ENCODE measurements around the gene SHROOM3.

Gene SHROOM3

GRCh38 chr4:76634220-76634619 lies 199.2 kb downstream of the SHROOM3 start:
- DNase-seq, result no peak

- DNase-seq, result no peak
Measured at GRCh38 chr4:76637712-76638361, 202.8 kb downstream of the SHROOM3 start.

DNA sequence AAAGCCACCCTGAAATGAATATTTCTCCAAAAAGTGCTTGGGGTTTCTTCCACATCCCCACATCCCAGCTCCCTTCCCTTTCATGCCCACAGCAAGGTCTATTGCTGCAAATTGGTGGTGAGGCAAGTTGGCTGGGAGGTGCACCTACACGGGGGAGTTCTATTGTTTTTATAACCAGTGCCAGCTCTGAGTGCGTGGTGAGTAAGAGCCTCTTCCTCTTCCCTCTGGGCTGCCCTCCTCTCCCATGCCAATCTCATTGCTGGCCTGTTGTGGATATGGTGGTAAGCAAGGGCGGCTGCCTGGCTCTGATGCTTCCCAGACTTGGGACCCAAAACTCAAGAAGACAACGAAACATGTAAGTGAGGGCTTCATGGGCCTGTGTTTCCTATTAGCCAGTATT lies 204.3 kb downstream of the SHROOM3 start:
- DNase-seq, result no peak

DNA sequence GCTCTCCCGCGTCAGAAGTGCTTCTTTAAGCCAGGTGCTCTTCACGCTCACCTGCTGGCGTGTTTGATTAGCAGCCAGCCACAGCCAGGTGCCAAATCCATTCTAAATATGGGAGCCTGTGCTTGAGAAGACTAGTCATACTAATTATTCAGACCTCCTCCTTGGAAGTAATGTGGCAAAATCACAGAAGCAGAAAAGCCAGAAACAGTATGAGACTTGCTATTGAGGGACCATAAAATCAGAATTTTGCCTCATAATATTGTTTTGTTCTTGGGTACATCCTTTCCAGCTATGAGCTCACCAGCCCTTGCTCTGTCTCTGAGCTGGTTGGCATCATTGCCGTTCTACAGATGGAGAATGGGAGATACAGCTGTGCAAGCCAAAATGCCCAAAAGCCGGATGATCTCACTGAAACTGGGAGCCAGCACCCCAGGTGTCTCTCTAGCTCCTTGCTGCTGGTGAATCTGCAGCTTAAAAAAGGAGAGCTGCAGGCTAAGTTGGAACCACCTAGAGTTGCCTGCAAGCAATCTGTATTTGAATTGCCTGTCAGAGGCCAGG lies 205.4 kb downstream of the SHROOM3 start:
- no peak for DNase-seq

DNA sequence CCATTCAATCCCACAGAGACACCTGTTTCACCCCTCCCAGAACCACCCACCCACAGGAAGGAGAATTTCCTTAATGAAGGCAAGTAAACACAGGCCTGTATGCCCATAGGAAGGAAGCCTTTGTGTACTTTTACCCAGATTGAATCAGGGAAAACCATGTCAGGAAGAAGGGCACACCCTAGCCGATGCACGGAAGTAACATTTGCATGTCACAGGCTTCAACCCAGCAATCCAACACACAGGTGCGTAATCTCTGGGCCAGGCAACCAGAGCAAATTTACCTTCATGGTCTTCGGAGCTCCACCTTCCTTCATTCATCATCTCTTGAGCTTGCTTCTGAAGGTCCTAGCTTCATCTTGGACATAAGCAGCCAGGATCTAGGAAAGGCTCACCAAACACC lies 206.3 kb downstream of the SHROOM3 start:
- DNase-seq, result no peak

GRCh38 chr4:76641758-76642157 lies 206.7 kb downstream of the SHROOM3 start:
- DNase-seq, result no peak

DNA sequence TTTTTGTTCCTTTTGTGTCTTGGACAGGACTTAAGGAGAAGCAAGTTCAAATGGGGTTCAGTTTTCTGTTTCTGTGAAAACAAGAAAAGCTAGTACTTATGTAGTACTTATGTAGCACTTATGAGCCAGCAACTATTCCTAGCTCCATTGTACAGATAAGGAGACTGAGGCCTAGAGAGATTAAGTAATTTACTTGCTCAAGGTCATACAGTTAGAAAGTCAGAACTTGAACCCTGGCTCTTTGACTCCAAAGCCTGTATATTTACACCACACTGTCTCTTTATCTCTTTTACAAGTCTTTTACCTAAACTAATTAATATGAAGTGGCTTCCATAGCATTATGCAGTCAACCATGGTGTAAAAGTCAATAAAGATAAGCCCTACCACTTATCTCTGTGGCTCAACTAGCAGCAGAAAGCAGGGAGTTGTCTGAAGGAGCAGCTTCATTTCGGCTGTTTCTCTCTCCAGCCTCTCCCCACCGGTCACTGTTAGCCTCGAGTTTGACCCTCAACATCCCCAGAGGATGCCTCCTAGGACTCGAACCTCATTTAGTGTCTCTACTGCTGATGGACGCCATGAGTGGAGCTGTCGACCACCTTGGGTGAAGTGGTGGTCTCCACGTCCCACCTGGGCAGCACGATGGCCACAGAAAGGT lies 209.9 kb downstream of the SHROOM3 start:
- DNase-seq, result no peak

DNA sequence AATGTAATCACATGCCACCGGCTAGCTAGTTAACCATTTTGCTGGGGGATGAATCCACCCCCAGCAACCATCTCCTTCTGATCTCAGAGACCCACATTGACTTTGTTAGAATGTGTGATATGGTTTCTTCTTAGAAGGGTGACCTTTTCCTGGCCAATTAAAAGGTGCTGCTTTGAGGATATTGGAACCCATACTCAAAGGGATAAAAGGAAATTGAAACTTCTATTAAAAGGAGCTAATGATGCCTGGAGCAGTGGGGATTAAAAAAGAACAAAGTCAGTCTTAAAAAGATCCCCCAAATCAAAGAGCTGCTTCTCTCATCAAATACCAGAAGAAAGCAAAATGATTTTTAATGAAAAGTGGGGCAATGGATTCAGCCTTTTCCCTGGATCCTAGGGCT lies 214.1 kb downstream of the SHROOM3 start:
- no peak for DNase-seq

GRCh38 chr4:76651616-76652015 lies 216.6 kb downstream of the SHROOM3 start:
- no peak for DNase-seq

GRCh38 chr4:76652389-76652788 lies 217.4 kb downstream of the SHROOM3 start:
- no peak for DNase-seq

DNA sequence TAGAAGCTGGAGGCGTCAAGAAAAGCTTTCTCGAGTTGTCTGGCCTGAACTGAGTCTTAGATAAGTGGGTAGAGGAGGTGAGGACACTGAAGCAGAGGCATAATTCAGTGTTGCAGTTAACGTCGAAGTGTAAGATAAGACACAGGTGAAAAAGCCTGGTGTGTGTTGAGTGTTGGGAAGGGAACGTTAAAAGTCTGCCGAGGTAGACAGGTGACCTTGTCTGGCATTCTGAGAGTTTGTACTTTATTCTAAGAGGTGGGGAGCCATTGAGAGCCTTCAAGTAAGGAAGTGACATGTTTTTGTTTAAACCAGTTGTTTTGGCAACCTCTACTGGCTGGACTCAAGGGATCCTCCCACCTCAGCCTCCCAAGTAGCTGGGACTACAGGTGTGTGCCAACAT lies 219.1 kb downstream of the SHROOM3 start:
- no peak for DNase-seq

GRCh38 chr4:76654791-76655190 lies 219.8 kb downstream of the SHROOM3 start:
- DNase-seq, result no peak

DNA sequence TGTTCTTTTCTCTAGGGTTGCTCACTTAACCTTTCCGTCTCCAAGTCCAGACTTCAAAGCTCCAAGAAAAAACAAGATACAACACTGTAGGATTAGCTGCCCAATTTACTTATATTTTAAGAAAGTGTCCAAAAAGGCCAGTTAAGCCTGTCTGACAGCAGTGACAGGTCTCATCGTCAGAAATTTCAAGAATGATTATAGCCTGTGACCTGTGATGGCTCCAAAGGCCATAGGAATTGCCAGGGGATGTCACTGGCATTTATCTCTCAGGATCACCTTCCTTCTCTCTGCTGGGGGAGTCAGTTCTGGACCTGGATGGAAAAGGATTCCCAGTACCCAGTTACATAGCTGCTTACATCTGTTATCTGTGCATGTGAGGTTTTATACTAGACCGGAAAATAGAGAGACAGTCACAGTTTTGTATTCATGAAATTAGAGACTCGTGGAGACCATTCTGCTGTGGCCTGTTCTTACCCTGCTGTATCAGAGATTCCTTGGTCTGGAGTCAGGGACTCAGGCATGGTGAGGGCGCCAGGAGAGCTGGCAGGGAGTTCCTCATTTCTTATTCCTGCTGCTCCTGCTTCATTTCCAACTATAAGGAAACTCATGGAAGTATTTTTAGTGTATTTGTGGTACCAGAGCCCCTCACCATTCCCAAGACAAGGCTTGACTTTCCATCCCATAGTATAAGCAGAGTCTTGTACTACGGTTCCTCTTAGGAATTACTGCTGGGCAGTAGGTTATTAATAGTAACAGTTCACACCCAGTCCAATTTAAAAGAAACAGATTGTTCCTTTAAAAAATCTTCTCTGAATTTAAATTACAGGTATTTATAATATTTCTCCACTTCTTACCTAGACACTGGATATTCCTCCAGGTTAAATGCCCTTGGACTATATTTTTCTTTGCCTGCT lies 220.8 kb downstream of the SHROOM3 start:
- DNase-seq, result no peak

DNA sequence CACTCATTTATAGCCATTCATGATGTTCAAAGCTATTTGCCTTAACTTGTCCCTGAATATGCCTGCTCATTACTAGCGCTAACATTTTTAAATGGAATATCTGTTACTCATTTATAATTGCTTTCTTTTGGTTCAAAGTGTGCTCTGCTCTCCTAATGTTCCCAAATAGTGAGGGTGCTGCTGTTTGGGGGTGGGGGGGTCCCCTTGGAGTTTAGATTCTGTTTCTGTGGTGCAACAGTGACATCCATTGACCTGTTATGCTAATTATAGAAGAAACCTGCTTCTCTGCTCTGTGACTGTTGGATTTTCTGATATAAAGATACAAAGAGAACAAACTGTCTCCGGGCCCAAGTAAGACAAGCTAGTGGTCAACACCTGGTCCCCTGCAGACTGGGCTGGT lies 222.4 kb downstream of the SHROOM3 start:
- DNase-seq, result no peak

DNA sequence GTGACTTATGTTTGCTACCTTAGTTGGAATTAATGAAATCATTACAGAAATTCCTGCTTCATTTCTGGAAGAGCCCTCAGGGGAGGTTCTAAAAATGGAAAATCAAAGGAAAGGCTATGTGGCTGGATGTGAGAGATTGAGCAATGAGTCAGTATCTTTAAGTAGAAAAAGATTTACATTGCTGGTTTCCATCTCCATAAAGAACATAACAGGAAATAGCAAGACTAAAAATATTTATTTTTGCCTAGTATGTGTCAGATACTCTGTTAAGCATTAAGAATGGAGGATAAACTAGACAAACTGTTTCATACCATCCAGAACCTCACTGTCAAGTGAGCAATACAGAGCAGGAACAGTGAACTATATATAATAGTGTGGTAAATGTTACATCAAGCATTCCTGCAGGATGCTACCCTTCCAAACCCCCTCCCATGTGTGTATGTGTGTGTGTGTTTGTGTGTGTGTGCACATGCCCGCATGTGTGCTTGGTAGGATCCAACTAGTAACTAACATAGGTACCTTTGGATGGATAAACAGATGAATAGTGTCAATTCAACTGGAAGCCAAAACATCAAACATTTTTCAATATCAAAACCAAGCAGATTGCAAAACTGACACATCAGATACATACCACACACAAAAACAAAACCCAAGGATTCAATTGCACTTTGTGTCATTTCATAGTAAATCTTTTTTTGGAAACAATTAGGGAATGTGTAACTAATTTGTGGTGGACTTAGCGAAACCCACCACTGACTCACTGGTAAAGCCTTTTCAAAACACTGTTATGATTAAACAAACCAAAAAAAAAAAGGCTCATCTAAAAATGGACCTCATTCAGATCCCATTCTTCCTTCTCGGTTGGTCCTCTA lies 223.4 kb downstream of the SHROOM3 start:
- no peak for DNase-seq

- no peak for DNase-seq
Measured at GRCh38 chr4:76659103-76659490, 224.1 kb downstream of the SHROOM3 start.

GRCh38 chr4:76663824-76664223 lies 228.8 kb downstream of the SHROOM3 start:
- no peak for DNase-seq

- DNase-seq, result no peak
Measured at GRCh38 chr4:76665153-76665552, 230.1 kb downstream of the SHROOM3 start.

- no peak for DNase-seq
Measured at GRCh38 chr4:76665721-76666120, 230.7 kb downstream of the SHROOM3 start.

DNA sequence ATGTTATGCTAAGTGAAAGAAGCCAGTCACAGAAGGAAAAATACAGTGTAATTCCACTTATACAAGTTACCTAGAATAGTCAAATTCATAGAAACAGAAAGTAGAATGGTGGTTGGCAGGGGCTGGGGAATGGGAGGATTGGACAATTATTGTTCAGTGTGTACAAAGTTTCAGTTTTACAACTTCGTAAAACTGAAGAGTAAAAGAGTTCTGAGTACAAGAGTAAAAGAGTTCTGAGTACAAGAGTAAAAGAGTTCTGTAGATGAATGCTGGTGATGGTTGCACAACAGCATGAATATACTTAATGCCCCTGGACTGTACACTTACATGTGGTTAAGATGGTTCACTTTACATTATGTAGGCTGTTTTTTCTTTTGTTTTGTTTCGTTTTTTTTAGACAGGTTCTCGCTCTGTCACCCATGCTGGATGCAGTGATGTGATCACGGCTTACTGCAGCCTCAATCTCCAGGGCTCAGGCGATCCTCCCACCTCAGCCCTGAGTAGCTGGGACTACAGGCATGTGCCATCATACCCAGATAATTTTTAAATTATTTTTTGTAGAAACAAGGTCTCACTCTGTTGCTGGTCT lies 232.0 kb downstream of the SHROOM3 start:
- DNase-seq, result no peak

DNA sequence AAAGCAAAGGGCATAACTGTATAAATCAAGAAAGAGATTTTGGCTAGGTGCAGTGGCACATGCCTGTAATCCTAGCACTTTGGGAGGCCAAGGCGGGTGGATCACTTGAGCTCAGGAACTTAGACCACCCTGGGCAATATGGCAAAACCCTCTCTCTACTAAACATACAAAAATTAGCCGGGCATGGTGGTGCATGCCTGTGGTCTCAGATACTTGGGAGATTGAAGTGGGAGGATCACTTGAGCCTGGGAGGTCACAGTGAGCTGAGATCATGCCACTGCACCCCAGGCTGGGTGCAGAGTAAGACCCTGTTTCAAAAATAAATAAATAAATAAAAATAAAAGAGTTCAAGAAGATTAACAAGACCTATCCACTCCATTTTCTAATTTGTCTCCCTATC lies 235.6 kb downstream of the SHROOM3 start:
- no peak for DNase-seq

DNA sequence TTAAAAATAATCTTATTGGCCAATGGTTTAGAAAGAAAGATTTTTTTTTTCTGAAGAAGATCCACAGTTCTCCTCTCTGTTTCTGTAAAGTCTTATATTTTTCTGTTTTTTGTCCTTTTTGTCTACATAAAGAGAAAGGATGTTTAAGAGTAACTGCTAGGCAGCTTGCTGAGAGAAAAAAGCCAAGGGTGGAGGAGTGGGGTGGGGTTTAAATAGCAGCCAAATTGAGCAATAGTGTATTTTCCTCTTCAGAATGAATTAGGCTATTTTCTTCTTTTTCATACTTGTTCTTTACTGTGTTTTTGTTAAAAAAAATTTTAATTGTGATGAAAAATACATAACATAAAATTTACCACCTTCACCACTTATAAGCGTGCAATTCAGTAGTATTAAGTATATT lies 238.3 kb downstream of the SHROOM3 start:
- no peak for DNase-seq
